Spleen (tissue), 7 donors: ENCODE data around the gene TCP10L.
"Not testable (repeated sequence)": the region's sequence is repeated elsewhere in the genome, so short reads cannot be mapped to it uniquely, and the experiment has no call there.

ENCODE experiments used
- CTCF ChIP-seq, 11 experiments: fragments of 200-600 bp in 7 of 11; fragments of 450-650 bp in 4 of 11; sonication (generic) in 4 of 11; IDR thresholded peaks in 8 of 11; conservative IDR thresholded peaks in 3 of 11; 1 replicate in 7 of 11; 2 replicates in 4 of 11; pipeline versions ENCODE4 v1.4.0 to v1.8.0; 2016 to 2021; ENCODE audit warnings: antibody characterized with exemption in 11 of 11, inconsistent platforms in 4 of 11, mild to moderate bottlenecking in 1 of 11
- POLR2A ChIP-seq, 3 donors: fragments of 450-650 bp; IDR thresholded peaks; one replicate each; pipeline ENCODE4 v1.5.1; 2017; ENCODE audit warnings: antibody characterized with exemption in 3 of 3, mild to moderate bottlenecking in 1 of 3
- POLR2AphosphoS5 ChIP-seq, 3 donors: sonication (generic); formaldehyde crosslinking; IDR thresholded peaks; one replicate each; pipeline ENCODE4 v1.5.1; 2017; ENCODE audit warnings: antibody characterized with exemption in 3 of 3
- donor health status: DM: no; HTN: no; CAD: no; lungs with moderate emphysema.
- donor health status: DM: no; HTN: no; CAD: no.
- donor health status: DM: no; HTN: no; CAD: no.

DNA sequence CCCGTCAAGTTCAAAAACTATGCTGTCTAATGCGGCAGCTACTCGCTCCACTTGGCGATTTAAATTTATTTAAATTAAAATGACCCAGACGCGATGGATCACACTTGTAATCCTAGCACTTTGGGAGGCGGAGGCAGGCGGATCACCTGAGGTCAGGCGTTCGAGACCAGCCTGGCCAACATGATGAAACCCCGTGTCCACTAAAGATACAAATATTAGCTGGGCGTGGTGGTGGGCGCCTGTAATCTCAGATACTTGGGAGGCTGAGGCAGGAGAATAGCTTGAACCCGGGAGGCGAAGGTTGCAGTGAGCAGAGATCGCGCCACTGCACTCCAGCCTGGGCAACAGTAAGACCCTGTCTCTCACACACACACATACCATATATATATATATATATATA is 25.6 kb upstream of the TCP10L start:
- not testable (repeated sequence) for TF ChIP-seq CTCF (IDR thresholded peaks at IDR 0.05 in 8 of 11, conservative IDR thresholded peaks at IDR 0.05 in 3 of 11); POLR2AphosphoS5 (IDR thresholded peaks at IDR 0.05); POLR2A (IDR thresholded peaks at IDR 0.05)
